ENCODE data around the gene ABHD5. TPM values are rescaled to one million over a fixed set of nuclear protein-coding genes. Genes with fewer than 3 reads are reported as not detected.
A peak's percentile ranks its signal among the peaks of the same experiment; 100 is the strongest.

Gene ABHD5
- total RNA-seq, 1 donor: 6.7 TPM

- peak in 2 of 3 donors; percentile 59 to 77 for DNase-seq (ENCODE audit: low read depth in 2 of 3, low spot score in 2 of 3)
Measured at GRCh38 chr3:43773273-43774094, 82.7 kb downstream of the ABHD5 start.

- no peak for DNase-seq (ENCODE audit: low read depth in 2 of 3, low spot score in 2 of 3)
Measured at GRCh38 chr3:43774799-43775198, 84.1 kb downstream of the ABHD5 start.

GRCh38 chr3:43776101-43776500, 85.4 kb downstream of the ABHD5 start:
- DNase-seq (ENCODE audit: low read depth in 2 of 3, low spot score in 2 of 3): no peak

DNA sequence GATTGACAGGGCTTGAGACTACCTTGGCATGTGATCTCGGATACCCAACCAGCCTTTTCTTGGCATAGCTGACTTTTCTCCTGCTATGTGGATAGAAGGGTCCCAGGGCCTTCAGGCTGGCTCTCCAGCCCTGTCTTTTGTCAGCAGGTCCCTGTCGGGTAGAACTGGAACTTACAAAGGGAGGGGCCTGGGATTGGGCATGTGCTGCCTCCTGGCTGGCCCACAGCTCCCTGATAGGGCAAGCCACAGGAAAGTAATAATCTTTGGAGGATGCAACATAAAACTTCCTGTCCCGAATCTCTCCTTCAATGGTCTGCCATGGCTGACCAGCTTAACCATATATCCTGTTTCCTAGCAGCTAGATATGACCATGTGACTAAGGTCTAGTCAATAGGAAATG, 89.1 kb downstream of the ABHD5 start:
- no peak for DNase-seq (ENCODE audit: low read depth in 2 of 3, low spot score in 2 of 3)

- DNase-seq (ENCODE audit: low read depth in 2 of 3, low spot score in 2 of 3): peak in 1 of 3 donors; percentile 11
Measured at GRCh38 chr3:43782541-43782940, 91.8 kb downstream of the ABHD5 start.

Other genes starting within 250 kb of the ABHD5 start
- gene ANO10, start 68.9 kb upstream of the ABHD5 start, total RNA-seq: 19.1 TPM